ENCODE results near the gene AGMAT.

Gene AGMAT

GRCh38 chr1:15577691-15578090, 7.2 kb downstream of the AGMAT start:
- Histone ChIP-seq H3K9ac (ENCODE audit: low read length) (no peak overlapping the region), H3K36me3 (ENCODE audit: insufficient read depth, low read length) (no peaks in the 10 kb centered on the region), H3K9me3 (ENCODE audit: low read length) (no peaks in the 10 kb centered on the region), H3K27ac (ENCODE audit: low read depth, low read length) (no peak overlapping the region), H3K4me3 (ENCODE audit: low read depth in 1 of 2, low read length in 2 of 2) (no peak overlapping the region), H3K4me1 (ENCODE audit: insufficient read depth, low read length) (no peaks in the 10 kb centered on the region), H3K27me3 (ENCODE audit: control insufficient read depth in 1 of 2, insufficient read depth in 2 of 2, low read length in 2 of 2) (no peaks in the 10 kb centered on the region)

GRCh38 chr1:15575549-15576150, 9.2 kb downstream of the AGMAT start:
- Histone ChIP-seq H3K36me3 (ENCODE audit: insufficient read depth, low read length) (no peaks in the 10 kb centered on the region), H3K27ac (ENCODE audit: low read depth, low read length) (no peak overlapping the region), H3K4me1 (ENCODE audit: insufficient read depth, low read length) (no peaks in the 10 kb centered on the region), H3K9ac (ENCODE audit: low read length) (no peak overlapping the region), H3K27me3 (ENCODE audit: control insufficient read depth in 1 of 2, insufficient read depth in 2 of 2, low read length in 2 of 2) (no peaks in the 10 kb centered on the region), H3K4me3 (ENCODE audit: low read depth in 1 of 2, low read length in 2 of 2) (no peak overlapping the region), H3K9me3 (ENCODE audit: low read length) (no peaks in the 10 kb centered on the region)

GRCh38 chr1:15574741-15575140, 10.1 kb downstream of the AGMAT start:
- no peak overlapping the region for H3K27ac ChIP-seq (ENCODE audit: low read depth, low read length)

GRCh38 chr1:15573477-15573876, 11.4 kb downstream of the AGMAT start:
- H3K4me1 ChIP-seq (ENCODE audit: insufficient read depth, low read length), result no peaks in the 10 kb centered on the region
- H3K9ac ChIP-seq (ENCODE audit: low read length), result no peak overlapping the region
- H3K27me3 ChIP-seq (ENCODE audit: control insufficient read depth in 1 of 2, insufficient read depth in 2 of 2, low read length in 2 of 2), result no peaks in the 10 kb centered on the region
- no peak overlapping the region for H3K4me3 ChIP-seq (ENCODE audit: low read depth in 1 of 2, low read length in 2 of 2)
- H3K27ac ChIP-seq (ENCODE audit: low read depth, low read length), result no peak overlapping the region
- peaks cover 10% of the 10 kb centered on the region for H3K36me3 ChIP-seq (ENCODE audit: insufficient read depth, low read length)
- H3K9me3 ChIP-seq (ENCODE audit: low read length), result no peaks in the 10 kb centered on the region

More at GRCh38 chr1:15574741-15575140, 10.1 kb downstream of the AGMAT start:
- H3K9me3 ChIP-seq (ENCODE audit: low read length), result no peaks in the 10 kb centered on the region
- no peak overlapping the region for H3K4me3 ChIP-seq (ENCODE audit: low read depth in 1 of 2, low read length in 2 of 2)
- H3K36me3 ChIP-seq (ENCODE audit: insufficient read depth, low read length), result no peaks in the 10 kb centered on the region
- H3K9ac ChIP-seq (ENCODE audit: low read length), result no peak overlapping the region
- no peaks in the 10 kb centered on the region for H3K27me3 ChIP-seq (ENCODE audit: control insufficient read depth in 1 of 2, insufficient read depth in 2 of 2, low read length in 2 of 2)
- no peaks in the 10 kb centered on the region for H3K4me1 ChIP-seq (ENCODE audit: insufficient read depth, low read length)

- Histone ChIP-seq H3K4me3 (ENCODE audit: low read depth in 1 of 2, low read length in 2 of 2) (no peak overlapping the region), H3K36me3 (ENCODE audit: insufficient read depth, low read length) (peaks cover 32% of the 10 kb centered on the region), H3K9me3 (ENCODE audit: low read length) (no peaks in the 10 kb centered on the region), H3K27ac (ENCODE audit: low read depth, low read length) (no peak overlapping the region), H3K27me3 (ENCODE audit: control insufficient read depth in 1 of 2, insufficient read depth in 2 of 2, low read length in 2 of 2) (no peaks in the 10 kb centered on the region), H3K4me1 (ENCODE audit: insufficient read depth, low read length) (no peaks in the 10 kb centered on the region), H3K9ac (ENCODE audit: low read length) (no peak overlapping the region)
Observed at GRCh38 chr1:15571266-15571665, 13.6 kb downstream of the AGMAT start.

- H3K9me3 ChIP-seq (ENCODE audit: low read length), result no peaks in the 10 kb centered on the region
- no peaks in the 10 kb centered on the region for H3K27me3 ChIP-seq (ENCODE audit: control insufficient read depth in 1 of 2, insufficient read depth in 2 of 2, low read length in 2 of 2)
- H3K27ac ChIP-seq (ENCODE audit: low read depth, low read length), result no peak overlapping the region
- H3K4me3 ChIP-seq (ENCODE audit: low read depth in 1 of 2, low read length in 2 of 2), result no peak overlapping the region
- no peaks in the 10 kb centered on the region for H3K4me1 ChIP-seq (ENCODE audit: insufficient read depth, low read length)
- no peak overlapping the region for H3K9ac ChIP-seq (ENCODE audit: low read length)
- peaks cover 36% of the 10 kb centered on the region for H3K36me3 ChIP-seq (ENCODE audit: insufficient read depth, low read length)
Observed at GRCh38 chr1:15570861-15571260, 14.0 kb downstream of the AGMAT start.

- Histone ChIP-seq H3K4me3 (ENCODE audit: low read depth in 1 of 2, low read length in 2 of 2) (no peak overlapping the region), H3K36me3 (ENCODE audit: insufficient read depth, low read length) (peaks cover 54% of the 10 kb centered on the region), H3K27me3 (ENCODE audit: control insufficient read depth in 1 of 2, insufficient read depth in 2 of 2, low read length in 2 of 2) (no peaks in the 10 kb centered on the region), H3K9ac (ENCODE audit: low read length) (no peak overlapping the region), H3K27ac (ENCODE audit: low read depth, low read length) (no peak overlapping the region), H3K4me1 (ENCODE audit: insufficient read depth, low read length) (no peaks in the 10 kb centered on the region), H3K9me3 (ENCODE audit: low read length) (no peaks in the 10 kb centered on the region)
Observed at GRCh38 chr1:15568387-15569073, 16.3 kb downstream of the AGMAT start.

- Histone ChIP-seq H3K27ac (ENCODE audit: low read depth, low read length) (no peak overlapping the region), H3K9me3 (ENCODE audit: low read length) (no peaks in the 10 kb centered on the region)
Observed at GRCh38 chr1:15559189-15559810, 25.6 kb downstream of the AGMAT start.

GRCh38 chr1:15558516-15558915, 26.3 kb downstream of the AGMAT start:
- H3K36me3 ChIP-seq (ENCODE audit: insufficient read depth, low read length), result peaks cover 27% of the 10 kb centered on the region
- no peak overlapping the region for H3K9ac ChIP-seq (ENCODE audit: low read length)
- no peaks in the 10 kb centered on the region for H3K9me3 ChIP-seq (ENCODE audit: low read length)
- no peak overlapping the region for H3K27ac ChIP-seq (ENCODE audit: low read depth, low read length)
- H3K4me1 ChIP-seq (ENCODE audit: insufficient read depth, low read length), result no peaks in the 10 kb centered on the region
- no peaks in the 10 kb centered on the region for H3K27me3 ChIP-seq (ENCODE audit: control insufficient read depth in 1 of 2, insufficient read depth in 2 of 2, low read length in 2 of 2)
- H3K4me3 ChIP-seq (ENCODE audit: low read depth in 1 of 2, low read length in 2 of 2), result no peak overlapping the region

More at GRCh38 chr1:15559189-15559810, 25.6 kb downstream of the AGMAT start:
- H3K36me3 ChIP-seq (ENCODE audit: insufficient read depth, low read length), result peaks cover 34% of the 10 kb centered on the region
- no peak overlapping the region for H3K4me3 ChIP-seq (ENCODE audit: low read depth in 1 of 2, low read length in 2 of 2)
- no peaks in the 10 kb centered on the region for H3K4me1 ChIP-seq (ENCODE audit: insufficient read depth, low read length)
- H3K27me3 ChIP-seq (ENCODE audit: control insufficient read depth in 1 of 2, insufficient read depth in 2 of 2, low read length in 2 of 2), result no peaks in the 10 kb centered on the region
- no peak overlapping the region for H3K9ac ChIP-seq (ENCODE audit: low read length)

GRCh38 chr1:15557594-15557993, 27.3 kb downstream of the AGMAT start:
- Histone ChIP-seq H3K27me3 (ENCODE audit: control insufficient read depth in 1 of 2, insufficient read depth in 2 of 2, low read length in 2 of 2) (no peaks in the 10 kb centered on the region), H3K9ac (ENCODE audit: low read length) (no peak overlapping the region), H3K9me3 (ENCODE audit: low read length) (no peaks in the 10 kb centered on the region), H3K36me3 (ENCODE audit: insufficient read depth, low read length) (peaks cover 24% of the 10 kb centered on the region), H3K4me3 (ENCODE audit: low read depth in 1 of 2, low read length in 2 of 2) (no peak overlapping the region), H3K27ac (ENCODE audit: low read depth, low read length) (no peak overlapping the region), H3K4me1 (ENCODE audit: insufficient read depth, low read length) (no peaks in the 10 kb centered on the region)

GRCh38 chr1:15557008-15557407, 27.8 kb downstream of the AGMAT start:
- H3K36me3 ChIP-seq (ENCODE audit: insufficient read depth, low read length), result peaks cover 18% of the 10 kb centered on the region
- H3K27me3 ChIP-seq (ENCODE audit: control insufficient read depth in 1 of 2, insufficient read depth in 2 of 2, low read length in 2 of 2), result no peaks in the 10 kb centered on the region
- no peaks in the 10 kb centered on the region for H3K4me1 ChIP-seq (ENCODE audit: insufficient read depth, low read length)
- H3K9ac ChIP-seq (ENCODE audit: low read length), result no peak overlapping the region
- H3K4me3 ChIP-seq (ENCODE audit: low read depth in 1 of 2, low read length in 2 of 2), result no peak overlapping the region
- H3K9me3 ChIP-seq (ENCODE audit: low read length), result no peaks in the 10 kb centered on the region
- H3K27ac ChIP-seq (ENCODE audit: low read depth, low read length), result no peak overlapping the region

Measured in muscle layer of colon (tissue), 2 donors.